Ecto neural progenitor cell (in vitro differentiated cells): ENCODE results near the gene KRTAP4-16.
"Not testable (repeated sequence)": the region's sequence is repeated elsewhere in the genome, so short reads cannot be mapped to it uniquely, and the experiment has no call there.

Experiments used
- DNase-seq: peaks from one replicate; pipeline ENCODE4 v3.0.0-alpha.2; 2018; ENCODE audit warnings: low spot score

KRTAP4-16 gene

GRCh38 chr17:41101586-41102259 is at the start of gene KRTAP4-16:
TSS of gene KRTAP4-16 (minus strand) at chr17:41102209. CDS start at chr17:41102209, 0 bp downstream.
- no peak for DNase-seq

DNA sequence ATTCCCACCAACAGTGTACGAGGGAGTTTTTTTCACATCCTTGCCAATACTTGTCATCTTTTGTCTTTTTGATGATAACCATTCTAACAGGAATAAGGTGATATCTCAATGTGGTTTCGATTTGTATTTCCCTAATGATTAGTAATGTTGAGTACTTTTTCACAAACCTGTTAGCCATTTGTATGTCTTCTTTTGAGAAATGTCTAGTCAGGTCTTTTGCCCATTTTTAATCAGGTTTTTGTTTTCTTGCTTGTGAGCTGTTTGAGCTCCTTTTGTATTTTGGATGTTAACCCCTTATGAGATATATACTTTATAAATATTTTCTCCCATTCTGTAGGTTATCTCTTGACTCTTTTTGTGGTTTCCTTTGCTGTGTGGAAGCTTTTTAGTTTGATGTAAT is 49.5 kb upstream of the KRTAP4-16 start:
- no peak for DNase-seq

- no peak for DNase-seq
Observed at GRCh38 chr17:41150026-41150425, 48.0 kb upstream of the KRTAP4-16 start.

- DNase-seq = no peak
Observed at GRCh38 chr17:41149652-41149985, 47.6 kb upstream of the KRTAP4-16 start, which contains the start of gene KRTAP4-5. TSS of gene KRTAP4-5 (minus strand) at chr17:41149825. CDS start at chr17:41149767, 58 bp downstream.

DNA sequence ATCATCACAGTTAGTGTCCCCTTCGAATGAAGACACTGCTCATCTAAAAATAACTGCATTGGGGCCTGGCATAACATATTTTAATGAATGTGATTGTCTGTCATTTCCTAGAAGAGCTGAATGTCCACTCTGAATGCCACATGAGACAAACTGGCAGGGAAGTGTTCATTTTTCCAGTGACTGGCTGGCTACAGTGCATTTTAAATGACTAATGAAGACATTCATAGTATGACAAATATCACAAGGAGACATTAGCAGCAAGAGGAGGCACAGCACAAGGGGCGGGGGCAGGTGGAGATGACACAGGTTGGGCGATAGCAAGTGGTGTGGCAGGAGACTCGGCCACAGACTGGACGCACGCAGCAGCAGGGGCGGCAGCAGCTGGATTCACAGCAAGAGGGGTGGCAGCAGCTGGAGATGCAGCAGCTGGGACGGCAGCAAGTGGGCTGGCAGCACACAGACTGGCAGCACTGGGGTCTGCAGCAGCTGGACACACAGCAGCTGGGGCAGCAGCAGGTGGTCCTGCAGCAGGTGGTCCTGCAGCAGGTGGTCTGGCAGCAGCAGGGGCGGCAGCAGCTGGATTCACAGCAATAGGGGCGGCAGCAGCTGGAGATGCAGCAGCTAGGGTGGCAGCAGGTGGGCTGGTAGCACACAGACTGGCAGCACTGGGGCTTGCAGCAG is 47.1 kb upstream of the KRTAP4-16 start:
- DNase-seq = not testable (repeated sequence)

GRCh38 chr17:41147531-41148204 is 45.7 kb upstream of the KRTAP4-16 start:
- no peak for DNase-seq

DNA sequence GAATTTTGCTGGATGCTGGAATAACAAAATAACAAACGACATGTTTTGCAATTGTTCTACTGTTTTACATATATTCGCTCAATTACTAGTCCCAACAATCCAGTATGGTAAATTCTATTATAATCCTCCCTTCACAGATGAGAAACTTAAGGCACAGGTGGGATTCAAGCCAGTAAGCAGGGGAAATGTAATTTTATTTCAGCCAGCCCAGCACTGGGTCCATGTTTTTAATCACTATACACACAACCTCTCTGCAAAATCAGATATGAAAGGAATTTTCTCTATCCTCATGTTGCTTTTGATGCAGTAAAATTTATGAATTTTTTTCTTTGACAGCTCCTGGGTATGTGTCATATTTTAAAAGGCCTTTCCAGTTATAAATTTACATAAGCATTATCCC is 43.3 kb upstream of the KRTAP4-16 start:
- DNase-seq = no peak

- no peak for DNase-seq
Observed at GRCh38 chr17:41144846-41145245, 42.8 kb upstream of the KRTAP4-16 start.

GRCh38 chr17:41141361-41141760 is 39.4 kb upstream of the KRTAP4-16 start:
- DNase-seq = no peak

GRCh38 chr17:41140360-41141131 is 38.5 kb upstream of the KRTAP4-16 start, which contains the start of gene KRTAP4-6:
TSS of gene KRTAP4-6 (minus strand) at chr17:41140544. CDS start at chr17:41140487, 57 bp downstream.
- DNase-seq = no peak

GRCh38 chr17:41139865-41140264 is 37.9 kb upstream of the KRTAP4-16 start:
- not testable (repeated sequence) for DNase-seq

DNA sequence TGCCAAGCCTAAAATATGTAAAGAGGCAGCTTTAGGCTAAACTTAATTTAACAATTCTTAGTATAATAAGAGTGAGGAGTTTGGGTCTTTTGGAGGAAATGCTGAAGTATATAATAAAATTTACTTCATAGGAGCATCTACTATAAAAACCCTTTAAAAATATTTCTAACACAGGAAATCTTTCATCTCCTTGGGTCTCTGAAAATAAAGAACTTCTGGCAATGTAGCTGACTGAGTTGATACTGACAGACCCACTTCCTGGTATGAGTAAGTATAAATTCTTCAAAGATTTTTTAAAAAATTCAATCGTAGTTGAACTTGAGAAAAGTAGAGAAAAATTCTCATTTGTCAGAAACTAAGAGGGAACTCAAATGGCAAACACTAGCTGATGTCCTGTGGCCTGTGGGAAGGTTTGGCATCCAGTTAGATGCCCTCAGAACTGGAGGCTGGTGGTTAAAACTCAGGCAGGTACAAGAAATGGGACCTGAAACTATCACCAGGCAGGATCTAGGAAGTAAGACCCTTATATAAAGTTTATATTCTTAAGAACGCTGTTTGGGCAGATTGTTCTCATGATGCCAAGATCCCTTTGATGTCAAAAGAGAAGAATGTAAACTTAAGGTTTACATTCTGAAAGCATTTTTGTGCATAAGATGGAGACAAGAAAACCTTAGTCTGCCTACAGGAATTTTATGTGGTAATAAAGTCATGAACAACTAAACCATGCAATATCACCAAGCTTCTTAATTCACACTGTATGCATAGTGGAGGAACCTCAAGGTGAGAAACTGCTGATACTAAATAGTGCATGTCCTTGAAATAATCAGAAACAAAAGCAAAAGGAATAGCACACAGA is 32.1 kb upstream of the KRTAP4-16 start:
- no peak for DNase-seq

- DNase-seq = no peak
Observed at GRCh38 chr17:41131979-41132378, 30.0 kb upstream of the KRTAP4-16 start.

DNA sequence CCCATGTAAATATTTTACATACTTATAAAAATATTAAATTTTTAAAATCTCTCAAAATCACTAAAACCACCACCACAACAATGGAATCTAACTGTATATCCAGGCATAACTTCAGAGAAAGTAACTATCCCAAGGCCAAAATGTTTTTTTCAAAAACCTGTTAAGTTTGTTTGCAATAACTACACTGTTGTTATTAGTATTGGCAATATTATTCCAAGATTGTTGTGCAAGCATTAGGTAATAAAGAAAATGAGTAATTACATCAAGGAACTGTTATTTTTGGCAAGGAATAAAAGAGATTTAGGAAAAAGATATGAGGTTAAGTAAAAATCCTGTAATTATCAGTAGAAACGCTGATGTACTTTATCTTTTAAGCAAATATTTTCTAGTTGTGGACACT is 25.4 kb upstream of the KRTAP4-16 start:
- DNase-seq = no peak

DNA sequence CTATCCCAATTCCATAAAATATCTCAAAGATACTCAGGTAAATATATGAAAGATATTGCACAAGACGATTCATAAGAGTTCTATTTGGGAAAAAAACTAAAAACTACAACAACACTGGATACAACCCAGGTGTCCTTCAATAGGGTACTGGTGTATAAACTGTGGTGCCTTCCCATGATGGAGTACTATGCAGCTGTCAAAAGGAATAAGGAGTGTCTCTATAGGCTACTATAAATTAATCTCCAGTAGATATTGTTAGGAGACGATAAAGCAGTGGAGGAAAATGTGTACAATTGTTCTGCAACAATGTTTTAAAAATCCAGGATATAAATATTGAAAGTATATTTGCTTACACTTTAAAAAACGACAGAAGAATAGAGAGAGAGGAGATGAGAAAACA is 24.4 kb upstream of the KRTAP4-16 start:
- no peak for DNase-seq

DNA sequence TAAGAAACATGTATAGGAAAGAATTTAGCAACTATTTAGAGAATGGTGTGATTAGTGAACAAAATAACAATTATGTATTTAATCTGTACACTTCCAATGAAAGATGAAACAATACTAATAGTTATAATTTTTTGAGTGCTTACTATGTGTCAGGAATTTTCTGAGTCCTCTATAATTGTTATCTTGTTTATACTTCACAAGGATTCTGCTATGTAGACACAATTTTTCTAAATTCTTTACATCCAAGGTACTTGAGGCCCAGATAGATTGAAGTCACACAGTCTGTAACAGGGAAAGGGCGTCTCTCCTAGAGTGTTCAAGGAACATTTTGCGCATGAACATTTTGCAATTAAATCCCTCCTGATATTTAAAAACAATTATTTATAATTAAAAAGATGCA is 23.1 kb upstream of the KRTAP4-16 start:
- DNase-seq = no peak

GRCh38 chr17:41123991-41124371 is 22.0 kb upstream of the KRTAP4-16 start, which contains the start of gene KRTAP4-12:
TSS of gene KRTAP4-12 (minus strand) at chr17:41124182. CDS start at chr17:41124122, 60 bp downstream.
- DNase-seq = not testable (repeated sequence)

- not testable (repeated sequence) for DNase-seq
Observed at GRCh38 chr17:41123292-41123990, 21.4 kb upstream of the KRTAP4-16 start.

DNA sequence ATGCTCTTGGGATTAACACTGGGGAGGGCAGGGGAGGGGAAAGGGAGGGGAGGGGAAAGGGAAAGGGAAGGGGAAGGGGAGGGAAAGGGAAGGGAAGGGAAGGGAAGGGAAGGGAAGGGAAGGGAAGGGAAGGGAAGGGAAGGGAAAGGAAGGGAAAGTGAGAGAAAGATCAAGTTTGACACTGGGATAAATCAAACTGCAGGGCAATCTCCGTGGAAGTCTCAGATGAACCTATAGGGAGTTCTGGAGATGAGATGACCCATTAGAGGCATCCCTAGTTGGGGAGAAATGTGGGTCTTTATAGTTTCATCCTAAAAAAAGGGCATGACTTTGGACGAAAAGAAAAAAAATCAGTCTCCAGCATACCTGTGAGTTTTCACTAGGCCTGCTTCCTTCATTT is 19.7 kb upstream of the KRTAP4-16 start:
- DNase-seq = no peak
